GM21528 (cell line): ENCODE results near the gene IDH2.

Experiments
- ATAC-seq: cut with Tn5 transposase; IDR thresholded peaks from one replicate; pipeline ENCODE4 v1.9.1; 2021; ENCODE audit warnings: mild to moderate bottlenecking, moderate library complexity; ENCODE audit not compliant: unreplicated experiment, low FRiP score

IDH2 gene

GRCh38 chr15:90033448-90033847 is 68.8 kb downstream of the IDH2 start:
- ATAC-seq = no peak
